Adrenal gland (tissue), 5 donors: ENCODE measurements around the gene GALNT16.

Source experiments
- POLR2A ChIP-seq, 2 donors: fragments of 450-650 bp; IDR thresholded peaks; one replicate each; pipeline ENCODE4 v1.6.1; 2017; ENCODE audit warnings: antibody characterized with exemption in 2 of 2, mild to moderate bottlenecking in 2 of 2, moderate library complexity in 1 of 2
- TF ChIP-seq, protein P1 (sequence below), 6 experiments: fragments of 450-650 bp in 4 of 6; fragments of 200-600 bp in 2 of 6; sonication (generic) in 1 of 6; IDR thresholded peaks; 1 replicate in 5 of 6; 2 replicates in 1 of 6; pipeline versions ENCODE4 v1.5.1 to v1.8.0; 2016 to 2021; ENCODE audit warnings: antibody characterized with exemption in 6 of 6, mild to moderate bottlenecking in 2 of 6, moderate library complexity in 1 of 6
- donor health status: DM: no; HTN: no; CAD: no.

DNA sequence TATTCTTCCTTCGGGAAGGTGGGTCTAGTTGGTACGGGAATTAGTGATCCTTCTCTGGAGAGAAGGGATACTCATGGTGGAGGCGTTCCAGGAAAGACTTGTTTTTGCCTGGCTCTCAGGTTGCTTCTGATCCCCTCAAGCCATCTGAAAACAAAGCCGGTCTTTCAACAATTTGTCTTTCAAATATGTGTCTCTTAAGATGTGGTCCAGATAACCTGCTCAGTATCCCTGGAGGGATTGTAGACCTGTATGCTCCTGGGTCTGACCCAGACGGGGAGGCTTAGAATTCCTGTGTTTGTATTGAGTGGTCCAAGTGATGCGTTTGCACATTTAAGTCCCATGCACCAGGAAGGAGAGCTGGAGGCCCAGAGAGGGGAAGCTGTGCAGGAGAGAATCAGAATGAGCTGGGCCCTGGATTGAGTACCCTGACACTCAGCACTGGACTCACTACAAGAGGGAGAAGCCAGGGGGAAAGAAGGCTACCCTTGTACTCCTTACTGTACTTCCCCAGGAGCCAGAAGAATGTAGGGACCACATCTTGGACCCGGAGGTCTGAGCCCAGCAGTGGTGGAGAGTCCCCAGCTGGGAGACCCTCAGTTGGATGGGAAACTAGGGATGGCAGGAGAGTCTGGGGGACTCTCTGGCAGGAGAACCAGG is 97.7 kb downstream of the GALNT16 start:
- TF ChIP-seq, protein P1, sequence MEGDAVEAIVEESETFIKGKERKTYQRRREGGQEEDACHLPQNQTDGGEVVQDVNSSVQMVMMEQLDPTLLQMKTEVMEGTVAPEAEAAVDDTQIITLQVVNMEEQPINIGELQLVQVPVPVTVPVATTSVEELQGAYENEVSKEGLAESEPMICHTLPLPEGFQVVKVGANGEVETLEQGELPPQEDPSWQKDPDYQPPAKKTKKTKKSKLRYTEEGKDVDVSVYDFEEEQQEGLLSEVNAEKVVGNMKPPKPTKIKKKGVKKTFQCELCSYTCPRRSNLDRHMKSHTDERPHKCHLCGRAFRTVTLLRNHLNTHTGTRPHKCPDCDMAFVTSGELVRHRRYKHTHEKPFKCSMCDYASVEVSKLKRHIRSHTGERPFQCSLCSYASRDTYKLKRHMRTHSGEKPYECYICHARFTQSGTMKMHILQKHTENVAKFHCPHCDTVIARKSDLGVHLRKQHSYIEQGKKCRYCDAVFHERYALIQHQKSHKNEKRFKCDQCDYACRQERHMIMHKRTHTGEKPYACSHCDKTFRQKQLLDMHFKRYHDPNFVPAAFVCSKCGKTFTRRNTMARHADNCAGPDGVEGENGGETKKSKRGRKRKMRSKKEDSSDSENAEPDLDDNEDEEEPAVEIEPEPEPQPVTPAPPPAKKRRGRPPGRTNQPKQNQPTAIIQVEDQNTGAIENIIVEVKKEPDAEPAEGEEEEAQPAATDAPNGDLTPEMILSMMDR (IDR thresholded peaks at IDR 0.05), result no peak
- TF ChIP-seq POLR2A (IDR thresholded peaks at IDR 0.05), result no peak
